Measurements from ENCODE around the gene SDK2. TPM values are rescaled to one million over a fixed set of nuclear protein-coding genes. Genes with fewer than 3 reads are reported as not detected.
"Not testable (repeated sequence)": the region's sequence is repeated elsewhere in the genome, so short reads cannot be mapped to it uniquely, and the experiment has no call there.

The SDK2 gene
- total RNA-seq, 1 donor from 2014 or later: 1.0 TPM

DNA sequence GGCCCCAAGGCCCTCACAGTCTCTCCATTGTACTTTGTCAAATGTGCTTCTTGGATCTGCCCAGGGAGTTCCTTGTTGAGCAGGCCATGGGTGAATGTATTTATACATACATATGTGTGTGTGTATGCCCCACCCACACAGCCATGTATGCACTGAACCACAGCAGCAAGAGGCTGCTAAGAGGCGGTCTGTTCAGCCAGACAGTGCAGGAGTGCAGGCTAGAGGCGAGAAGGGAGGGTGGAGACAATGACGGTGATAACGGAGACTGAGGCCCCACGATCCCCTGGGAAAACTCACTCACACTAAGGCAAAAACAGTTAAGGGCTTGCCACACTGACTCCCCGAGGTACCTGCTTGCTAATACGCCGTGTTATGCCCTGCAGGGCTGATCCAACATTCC, 181.4 kb downstream of the SDK2 start:
- ATAC-seq (ENCODE audit: poor library complexity) (no peak), DNase-seq (no peak)
- intact Hi-C loops (cut with DNase I): no loop called here

GRCh38 chr17:73459980-73460379, 184.3 kb downstream of the SDK2 start:
- intact Hi-C loops (cut with DNase I): no loop called here
- no peak for ATAC-seq (ENCODE audit: poor library complexity)
- DNase-seq: no peak

DNA sequence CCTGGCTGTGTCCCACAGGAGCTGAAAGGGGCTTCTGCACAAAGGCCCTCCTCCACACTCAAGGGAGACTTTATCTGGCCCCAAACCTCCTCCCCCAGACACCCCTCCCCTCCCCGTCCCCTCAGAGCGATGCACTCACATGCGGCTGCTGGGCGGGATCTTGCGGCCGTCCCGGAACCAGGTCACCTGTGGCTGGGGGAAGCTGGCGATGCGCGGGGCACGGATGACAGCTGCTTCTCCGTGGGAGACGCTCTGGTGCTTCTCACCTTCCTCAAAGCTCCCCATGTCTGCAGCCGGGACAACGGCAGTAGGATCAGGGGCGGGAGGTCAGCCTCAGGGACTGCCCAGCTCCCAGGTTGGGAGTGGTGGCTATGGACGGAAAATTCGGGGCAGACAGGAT, 188.5 kb downstream of the SDK2 start:
- intact Hi-C loops (cut with DNase I): no loop called here
- ATAC-seq (ENCODE audit: poor library complexity): no peak
- no peak for DNase-seq

- intact Hi-C loops (cut with DNase I): no loop called here
- no peak for ATAC-seq (ENCODE audit: poor library complexity)
- DNase-seq: no peak
Measured at GRCh38 chr17:73455050-73455687, 189.1 kb downstream of the SDK2 start.

DNA sequence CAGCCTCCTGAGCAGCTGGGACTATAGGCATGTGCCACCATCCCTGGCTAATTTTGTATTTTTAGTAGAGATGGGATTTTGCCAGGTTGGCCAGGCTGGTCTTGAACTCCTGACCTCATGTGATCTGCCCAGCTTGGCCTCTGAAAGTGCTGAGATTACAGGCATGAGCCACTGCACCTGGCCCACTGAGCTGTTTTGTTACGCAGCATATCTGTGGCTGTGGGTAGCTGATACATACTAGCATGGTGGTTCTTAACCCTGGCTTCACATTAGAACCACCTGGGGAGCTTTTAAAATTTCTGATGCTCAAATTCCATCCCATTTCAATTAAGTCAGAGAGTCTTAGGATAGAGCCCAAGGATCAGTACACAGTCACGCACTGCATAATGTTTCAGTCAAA, 190.8 kb downstream of the SDK2 start:
- intact Hi-C loops (cut with DNase I); ATAC-seq (ENCODE audit: poor library complexity); DNase-seq: not testable (repeated sequence)

DNA sequence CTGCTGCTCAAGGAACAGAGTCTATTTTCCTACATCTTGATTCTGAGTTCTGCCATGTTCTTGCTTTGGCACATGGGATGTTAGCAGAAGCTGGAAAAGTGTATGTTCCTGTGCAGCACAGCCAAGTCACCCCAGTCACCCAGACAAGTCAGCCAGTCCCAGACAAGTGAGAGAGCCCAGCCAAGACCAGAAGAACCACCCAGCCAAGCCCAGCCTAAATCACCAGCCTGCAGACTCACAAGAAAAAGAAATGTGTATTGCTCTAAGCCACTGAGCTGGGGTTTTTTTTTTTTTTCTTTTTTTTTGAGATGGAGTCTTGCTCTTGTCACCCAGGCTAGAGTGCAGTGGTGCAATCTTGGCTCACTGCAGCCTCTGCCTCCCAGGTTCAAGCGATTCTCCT, 191.2 kb downstream of the SDK2 start:
- ATAC-seq (ENCODE audit: poor library complexity): no peak
- no peak for DNase-seq
- intact Hi-C loops (cut with DNase I): no loop called here

DNA sequence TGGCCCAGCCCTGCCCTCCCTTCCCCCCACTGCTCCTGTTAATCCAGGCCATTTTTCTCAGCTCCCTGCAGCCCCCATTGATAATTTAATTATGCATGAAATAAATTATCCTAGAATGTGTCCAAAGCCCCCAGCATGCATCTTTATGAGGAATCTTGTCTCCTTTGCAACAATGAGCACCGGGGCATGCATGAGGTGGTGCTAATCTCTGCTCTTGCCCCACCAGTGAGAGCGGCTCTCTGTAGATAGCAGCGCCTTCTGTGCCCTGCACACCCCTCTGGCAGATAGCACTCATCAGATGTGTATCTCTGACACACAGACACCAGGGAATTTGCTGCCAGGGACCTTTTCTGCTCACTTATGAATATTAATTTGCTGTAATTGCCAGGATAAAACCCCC, 192.2 kb downstream of the SDK2 start:
- no peak for DNase-seq
- ATAC-seq (ENCODE audit: poor library complexity): no peak
- intact Hi-C loops (cut with DNase I): no loop called here

DNA sequence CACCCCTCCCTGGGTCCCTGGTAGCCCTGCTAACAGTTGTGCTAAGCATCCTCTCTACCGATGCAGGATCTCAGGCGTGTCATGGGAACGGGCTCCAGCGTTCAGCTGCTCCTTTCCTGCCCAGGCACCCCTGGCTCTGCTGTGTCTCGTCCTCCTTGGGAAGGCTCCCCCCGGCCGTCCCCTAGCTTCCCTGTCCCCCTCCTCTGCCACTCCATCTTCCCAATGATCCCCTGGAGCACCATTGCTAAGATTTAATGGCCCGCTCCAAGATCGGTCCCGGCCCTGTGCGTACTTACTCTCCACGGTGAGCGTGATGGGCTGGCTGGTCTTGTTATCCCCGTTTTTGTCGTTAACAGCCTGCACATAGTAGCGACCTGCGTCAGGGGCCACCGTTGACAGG, 196.9 kb downstream of the SDK2 start:
- no peak for ATAC-seq (ENCODE audit: poor library complexity)
- intact Hi-C loops (cut with DNase I): no loop called here
- DNase-seq: no peak

- DNase-seq (no peak), ATAC-seq (ENCODE audit: poor library complexity) (no peak)
- intact Hi-C loops (cut with DNase I): no loop called here
Measured at GRCh38 chr17:73446617-73447016, 197.6 kb downstream of the SDK2 start.

DNA sequence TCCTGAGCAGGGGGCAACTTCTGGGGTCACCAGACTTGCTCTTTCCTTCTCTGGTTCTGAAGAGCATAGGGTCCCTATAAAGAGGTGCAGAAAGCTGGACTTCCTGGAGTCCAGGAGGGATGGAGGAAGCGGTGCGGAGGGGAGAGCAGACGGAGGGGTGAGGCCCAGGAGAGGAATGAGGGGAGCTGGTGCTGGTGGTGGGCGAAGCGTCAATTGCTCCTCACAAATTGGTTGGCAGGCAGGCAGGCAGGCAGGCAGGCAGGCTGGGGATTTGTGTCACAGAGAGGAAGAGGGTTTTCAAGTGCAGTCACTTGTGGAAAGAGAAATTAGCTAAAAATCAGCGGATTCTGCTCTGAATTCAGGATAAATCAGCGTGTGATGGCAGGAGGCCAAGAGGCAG, 198.8 kb downstream of the SDK2 start:
- no peak for DNase-seq
- ATAC-seq (ENCODE audit: poor library complexity): no peak
- intact Hi-C loops (cut with DNase I): no loop called here

DNA sequence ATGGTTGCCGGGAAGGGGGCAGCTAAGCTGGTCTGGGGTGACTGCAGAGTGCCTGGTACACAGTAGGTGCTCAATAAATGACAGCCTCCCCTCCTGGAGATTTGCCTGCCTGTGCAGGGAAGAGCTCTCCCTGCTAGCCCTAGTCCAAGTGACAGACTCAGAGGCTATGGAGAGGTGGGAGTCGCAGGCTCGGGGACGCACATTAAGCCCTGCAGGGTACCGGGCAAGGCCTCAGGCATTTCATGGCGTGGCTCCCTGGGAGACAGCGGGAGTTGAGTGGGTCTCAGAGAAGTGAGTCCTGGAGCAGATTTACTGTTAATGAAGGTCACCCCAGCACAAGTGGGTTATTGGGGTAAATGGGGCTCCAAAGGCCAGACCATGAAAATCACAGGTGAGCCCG, 200.2 kb downstream of the SDK2 start:
- no peak for DNase-seq
- intact Hi-C loops (cut with DNase I): no loop called here

DNA sequence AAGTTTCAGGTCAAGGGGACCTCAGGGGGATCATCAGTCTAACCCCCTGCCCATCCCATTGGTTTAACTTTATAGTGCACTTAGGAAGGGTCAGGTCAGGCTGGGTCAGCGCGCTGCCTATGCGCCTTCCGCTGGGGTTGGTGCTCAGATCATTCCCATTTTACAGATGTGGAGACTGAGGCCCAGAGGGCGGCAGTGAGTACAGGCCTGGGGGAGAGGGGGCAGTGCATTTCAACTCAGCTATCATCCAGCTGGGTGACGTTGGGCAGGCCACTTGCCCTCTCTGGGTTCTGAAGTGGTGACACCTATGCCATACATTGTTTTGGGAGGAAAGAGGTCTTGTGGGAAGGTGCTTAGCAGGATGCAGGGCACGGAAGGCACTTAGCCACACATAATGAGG, 204.6 kb downstream of the SDK2 start:
- no peak for DNase-seq
- ATAC-seq (ENCODE audit: poor library complexity): no peak
- intact Hi-C loops (cut with DNase I): no loop called here

More for the DNA sequence above, 200.2 kb downstream of the SDK2 start:
- ATAC-seq (ENCODE audit: poor library complexity): no peak

- intact Hi-C loops (cut with DNase I): no loop called here
- ATAC-seq (ENCODE audit: poor library complexity) (no peak), DNase-seq (no peak)
Measured at GRCh38 chr17:73437826-73438225, 206.4 kb downstream of the SDK2 start.

GRCh38 chr17:73436954-73437353, 207.3 kb downstream of the SDK2 start:
- DNase-seq: no peak
- ATAC-seq (ENCODE audit: poor library complexity): no peak
- intact Hi-C loops (cut with DNase I): no loop called here

DNA sequence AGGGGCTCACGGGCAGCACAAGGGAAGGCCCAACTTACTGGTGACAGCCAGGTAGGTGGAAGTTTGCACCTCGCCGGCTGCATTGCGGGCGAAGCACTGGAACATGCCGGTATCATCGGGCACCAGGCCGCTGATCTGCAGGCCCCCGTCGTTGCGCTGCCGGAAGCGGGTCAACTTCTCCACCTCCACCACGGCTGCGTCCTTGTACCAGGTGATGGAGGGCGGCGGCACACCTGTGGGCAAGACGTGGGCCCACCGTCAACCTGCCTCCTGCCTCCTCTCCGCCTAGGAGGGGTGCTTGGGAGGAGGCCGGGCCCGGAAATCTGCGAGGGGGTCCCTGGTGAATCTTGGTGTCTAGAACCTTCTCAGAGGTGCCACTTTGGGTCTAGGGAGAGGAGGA, 208.8 kb downstream of the SDK2 start:
- DNase-seq: no peak
- no peak for ATAC-seq (ENCODE audit: poor library complexity)
- intact Hi-C loops (cut with DNase I): no loop called here

DNA sequence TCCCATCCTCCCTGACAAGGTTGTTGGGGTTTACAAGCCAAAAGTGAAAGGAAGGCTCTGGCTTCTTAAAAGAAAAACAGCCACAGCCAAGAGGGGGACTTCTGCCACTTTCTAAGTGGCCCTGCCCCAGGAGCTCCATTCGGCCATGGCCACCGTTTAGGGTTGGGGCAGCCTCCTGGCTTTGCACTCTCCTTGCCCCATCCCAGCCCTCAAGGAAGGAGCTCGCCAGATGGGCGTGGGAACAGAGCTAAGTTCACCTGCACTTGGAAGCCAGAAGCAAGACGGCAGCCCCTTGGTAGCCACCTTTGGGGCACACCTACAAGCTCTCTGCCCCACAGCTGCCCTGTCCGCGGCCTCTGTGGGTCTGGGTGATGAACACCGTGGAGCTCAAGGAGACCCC, 210.1 kb downstream of the SDK2 start:
- DNase-seq (no peak), ATAC-seq (ENCODE audit: poor library complexity) (no peak)
- intact Hi-C loops (cut with DNase I): no loop called here

DNA sequence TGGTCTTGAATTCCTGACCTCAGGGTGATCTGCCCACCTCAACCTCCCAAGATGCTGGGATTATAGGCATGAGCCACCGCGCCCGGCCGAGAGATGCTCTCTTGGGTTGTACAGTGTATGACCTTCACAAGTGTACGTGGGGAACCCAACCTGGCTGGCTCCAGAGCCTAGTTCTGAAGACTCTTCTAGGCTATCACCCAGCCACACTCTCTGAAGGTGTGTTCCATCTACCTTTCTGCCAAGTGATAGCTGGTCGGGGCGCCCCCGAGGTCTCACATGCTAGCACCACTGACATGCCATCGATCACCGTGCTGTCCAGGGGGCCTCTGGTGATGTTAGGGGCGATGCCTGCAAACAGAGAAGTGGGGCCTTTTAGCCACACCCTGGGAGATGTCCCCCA, 210.7 kb downstream of the SDK2 start:
- no peak for DNase-seq
- intact Hi-C loops (cut with DNase I): no loop called here
- no peak for ATAC-seq (ENCODE audit: poor library complexity)

GRCh38 chr17:73432624-73433190, 211.5 kb downstream of the SDK2 start:
- peak; percentile 2 for DNase-seq
- no peak for ATAC-seq (ENCODE audit: poor library complexity)
- intact Hi-C loops (cut with DNase I): no loop called here

- DNase-seq: peak; percentile 32
- intact Hi-C loops (cut with DNase I): no loop called here
- no peak for ATAC-seq (ENCODE audit: poor library complexity)
Measured at GRCh38 chr17:73431401-73432205, 212.6 kb downstream of the SDK2 start.

- DNase-seq (peak; percentile 43), ATAC-seq (ENCODE audit: poor library complexity) (no peak)
- intact Hi-C loops (cut with DNase I): no loop called here
Measured at GRCh38 chr17:73430848-73431247, 213.4 kb downstream of the SDK2 start.
